ENCODE data around the gene PROCR.
"Not testable (repeated sequence)": the region's sequence is repeated elsewhere in the genome, so short reads cannot be mapped to it uniquely, and the experiment has no call there.

PROCR gene

GRCh38 chr20:35166242-35166830 lies 5.5 kb upstream of the PROCR start:
- H3K4me3 ChIP-seq (ENCODE audit: low read depth, low read length): no peak overlapping the region
- TF ChIP-seq CTCF (IDR thresholded peaks at IDR 0.05; ENCODE audit: low read depth, low read length) (no peak), MAX (IDR thresholded peaks at IDR 0.05; ENCODE audit: low read depth, low read length) (peak; percentile 51), MYC (IDR thresholded peaks at IDR 0.05; ENCODE audit: low read depth, low read length) (peak; percentile 35; the same call in 1 of the 2 replicates)
- DNase-seq (ENCODE audit: low read depth): peak; percentile 33

- no peak overlapping the region for H3K4me3 ChIP-seq (ENCODE audit: low read depth, low read length)
- no peak for TF ChIP-seq MYC (IDR thresholded peaks at IDR 0.05; ENCODE audit: low read depth, low read length)
- TF ChIP-seq CTCF (IDR thresholded peaks at IDR 0.05; ENCODE audit: low read depth, low read length): no peak
- no peak for TF ChIP-seq POLR2A (IDR thresholded peaks at IDR 0.05; ENCODE audit: extremely low read depth, insufficient read length)
- no peak for TF ChIP-seq MAX (IDR thresholded peaks at IDR 0.05; ENCODE audit: low read depth, low read length)
- DNase-seq (ENCODE audit: low read depth): no peak
These were observed 4.1 kb upstream of the PROCR start for GRCh38 chr20:35167787-35168186.

GRCh38 chr20:35168701-35169409 lies 3.0 kb upstream of the PROCR start:
- DNase-seq (ENCODE audit: low read depth); H3K4me3 ChIP-seq (ENCODE audit: low read depth, low read length): not testable (repeated sequence)

GRCh38 chr20:35171438-35171752 lies 477 bp upstream of the PROCR start:
- H3K4me3 ChIP-seq (ENCODE audit: low read depth, low read length): peak overlapping the region; percentile 30
- no peak for TF ChIP-seq MYC (IDR thresholded peaks at IDR 0.05; ENCODE audit: low read depth, low read length)
- TF ChIP-seq CTCF (IDR thresholded peaks at IDR 0.05; ENCODE audit: low read depth, low read length): no peak
- no peak for TF ChIP-seq MAX (IDR thresholded peaks at IDR 0.05; ENCODE audit: low read depth, low read length)
- no peak for TF ChIP-seq POLR2A (IDR thresholded peaks at IDR 0.05; ENCODE audit: extremely low read depth, insufficient read length)
- DNase-seq (ENCODE audit: low read depth): no peak

GRCh38 chr20:35172434-35172806 lies 548 bp downstream of the PROCR start:
- DNase-seq (ENCODE audit: low read depth): no peak
- H3K4me3 ChIP-seq (ENCODE audit: low read depth, low read length): no peak overlapping the region
- TF ChIP-seq MAX (IDR thresholded peaks at IDR 0.05; ENCODE audit: low read depth, low read length): no peak
- no peak for TF ChIP-seq CTCF (IDR thresholded peaks at IDR 0.05; ENCODE audit: low read depth, low read length)
- no peak for TF ChIP-seq MYC (IDR thresholded peaks at IDR 0.05; ENCODE audit: low read depth, low read length)
- TF ChIP-seq POLR2A (IDR thresholded peaks at IDR 0.05; ENCODE audit: extremely low read depth, insufficient read length): no peak

- no peak overlapping the region for H3K4me3 ChIP-seq (ENCODE audit: low read depth, low read length)
- no peak for DNase-seq (ENCODE audit: low read depth)
- no peak for TF ChIP-seq CTCF (IDR thresholded peaks at IDR 0.05; ENCODE audit: low read depth, low read length)
- no peak for TF ChIP-seq MAX (IDR thresholded peaks at IDR 0.05; ENCODE audit: low read depth, low read length)
- no peak for TF ChIP-seq POLR2A (IDR thresholded peaks at IDR 0.05; ENCODE audit: extremely low read depth, insufficient read length)
- TF ChIP-seq MYC (IDR thresholded peaks at IDR 0.05; ENCODE audit: low read depth, low read length): no peak
These were observed 1.8 kb downstream of the PROCR start for GRCh38 chr20:35173576-35174192.

All from NB4 (cell line).